Ovary (tissue), 9 donors: Measurements from ENCODE around the gene ILKAP. TPM values are rescaled to one million over a fixed set of nuclear protein-coding genes. Genes with fewer than 3 reads are reported as not detected.

Experiments
- DNase-seq, 5 donors: peaks; one replicate each; pipeline ENCODE4 v3.0.0-alpha.2; 2019 to 2020
- H3K27ac ChIP-seq, 2 donors: fragments of 200-600 bp; one replicate each; pipeline versions ENCODE4 v1.5.1 to v1.8.0; 2019 to 2022
- H3K27me3 ChIP-seq: fragments of 200-600 bp; one replicate; pipeline ENCODE4 v1.8.0; 2022
- H3K36me3 ChIP-seq: fragments of 200-600 bp; sonication (generic); one replicate; pipeline ENCODE4 v1.5.1; 2019
- H3K4me1 ChIP-seq: one replicate; pipeline ENCODE4 v1.8.1; 2013; ENCODE audit warnings: mild to moderate bottlenecking, moderate library complexity; ENCODE audit not compliant: insufficient read depth
- H3K4me3 ChIP-seq: fragments of 200-600 bp; sonication (generic); one replicate; pipeline ENCODE4 v1.5.1; 2017
- H3K9me3 ChIP-seq, 2 donors: fragments of 200-600 bp in 1 of 2; sonication (generic) in 1 of 2; one replicate each; pipeline versions ENCODE4 v1.5.1 to v1.8.1; 2013 to 2019; ENCODE audit warnings: mild to moderate bottlenecking in 1 of 2, moderate library complexity in 1 of 2
- CTCF ChIP-seq, 3 donors: fragments of 450-650 bp in 2 of 3; fragments of 200-600 bp in 1 of 3; IDR thresholded peaks; one replicate each; pipeline versions ENCODE4 v1.5.1 to v1.8.0; 2016 to 2022; ENCODE audit warnings: antibody characterized with exemption in 3 of 3, mild to moderate bottlenecking in 1 of 3
- EP300 ChIP-seq: sonication (generic); formaldehyde crosslinking; IDR thresholded peaks from one replicate; pipeline ENCODE4 v1.6.1; 2017; ENCODE audit warnings: antibody characterized with exemption
- POLR2A ChIP-seq: fragments of 450-650 bp; IDR thresholded peaks from one replicate; pipeline ENCODE4 v1.6.1; 2017; ENCODE audit warnings: antibody characterized with exemption, mild to moderate bottlenecking, moderate library complexity
- WGBS, 3 donors: extraction: QIAGEN DNeasy Blood & Tissue Kit in 1 of 3; methylation state at CpG; one replicate each; pipeline versions ENCODE4 v1.1.5 to v1.1.7; 2013 to 2017; 5-methylcytosine and 5-hydroxymethylcytosine counted together
- intact Hi-C, 4 donors: fragments of 100-400 bp; cut with DNase I; formaldehyde crosslinking; loops; one replicate each; pipeline versions ENCODE4 v1.11.0 to v1.15.1; 2022 to 2023
- polyA plus RNA-seq, 2 donors: library from polyadenylated mRNA; stranded (reverse); fragments of 200-250 nt in 1 of 2; fragments of 350-450 nt in 1 of 2; fragmentation: Illumina TruSeq in 1 of 2; extraction: RNeasy Lipid Tissue Mini Kit (QIAGEN cat#74804) in 1 of 2; gene quantifications; one replicate each; pipeline ENCODE4 v1.2.3, GENCODE V29; 2013 to 2014
- total RNA-seq, 7 donors: library from RNA; depleted of rRNA in 2 of 7; stranded (reverse); fragments of >200 nt in 2 of 7; fragmentation: NEBNext Ultra II Directional in 3 of 7; extraction: Animal tissue kit (Norgen Biotek cat#: 25700) in 3 of 7; gene quantifications; one replicate each; pipeline versions ENCODE4 v1.1.0 to v1.2.4, GENCODE V29; 2016 to 2023
- donor health status: DM: no; HTN: no; CAD: no; lungs with moderate emphysema.
- donor health status: DM: no; HTN: no; CAD: no.
- donor health status: Bipolar disorder and iron deficiency.
- donor health status: DM: yes; HTN: yes; CAD: no.
- donor health status: DM: no; HTN: no; CAD: no.
- donor health status: DM: yes; HTN: yes; CAD: no.

The ILKAP gene
- total and polyA plus RNA-seq, 9 donors = 28.4 to 54.9 (median 38.9) TPM

- Histone ChIP-seq H3K27ac (no peak overlapping the region), H3K27me3 (no peaks in the 10 kb centered on the region), H3K9me3 (no peaks in the 10 kb centered on the region), H3K36me3 (no peaks in the 10 kb centered on the region), H3K4me3 (no peak overlapping the region), H3K4me1 (peaks cover 9% of the 10 kb centered on the region)
- TF ChIP-seq CTCF (IDR thresholded peaks at IDR 0.05) (no peak), POLR2A (no peak), EP300 (no peak)
- WGBS, 3 donors = 62 to 73% (median 65%) methylated on average over 15 of the region's 15 CpGs
- intact Hi-C loops = no loop called here
- DNase-seq = peak in 2 of 5 donors; percentile 10 to 24
Measured at GRCh38 chr2:238162846-238163441, 40.6 kb downstream of the ILKAP start.

GRCh38 chr2:238162251-238162845 lies 41.1 kb downstream of the ILKAP start:
- intact Hi-C loops = no loop called here
- Histone ChIP-seq H3K36me3 (no peaks in the 10 kb centered on the region), H3K27me3 (no peaks in the 10 kb centered on the region), H3K9me3 (no peaks in the 10 kb centered on the region), H3K4me1 (peaks cover 9% of the 10 kb centered on the region), H3K27ac (no peak overlapping the region), H3K4me3 (no peak overlapping the region)
- TF ChIP-seq POLR2A = no peak
- no peak for TF ChIP-seq EP300
- TF ChIP-seq CTCF (IDR thresholded peaks at IDR 0.05) = no peak
- WGBS, 3 donors = 82 to 86% (median 84%) methylated on average over 12 to 14 of the region's 14 CpGs
- DNase-seq = peak in 2 of 5 donors; percentile 7 to 28

GRCh38 chr2:238161291-238162051 lies 42.0 kb downstream of the ILKAP start:
- H3K36me3 ChIP-seq = no peaks in the 10 kb centered on the region
- H3K9me3 ChIP-seq = no peaks in the 10 kb centered on the region
- intact Hi-C loops = no loop called here
- WGBS, 3 donors = 83 to 85% (median 84%) methylated on average over 21 of the region's 21 CpGs
- H3K27ac ChIP-seq = no peak overlapping the region
- no peak overlapping the region for H3K4me3 ChIP-seq
- peaks cover 2% of the 10 kb centered on the region for H3K4me1 ChIP-seq
- TF ChIP-seq EP300 = no peak
- TF ChIP-seq POLR2A = no peak
- TF ChIP-seq CTCF (IDR thresholded peaks at IDR 0.05) = no peak
- H3K27me3 ChIP-seq = no peaks in the 10 kb centered on the region
- DNase-seq = peak in 2 of 5 donors; percentile 8 to 28

GRCh38 chr2:238160206-238161129 lies 43.0 kb downstream of the ILKAP start:
- 50 to 65% (median 61%) methylated on average over 23 of the region's 23 CpGs for WGBS, 3 donors
- no peaks in the 10 kb centered on the region for H3K4me1 ChIP-seq
- no peaks in the 10 kb centered on the region for H3K27me3 ChIP-seq
- intact Hi-C loops = no loop called here
- H3K4me3 ChIP-seq = no peak overlapping the region
- DNase-seq = peak in 2 of 5 donors; percentile 16 to 31
- H3K36me3 ChIP-seq = no peaks in the 10 kb centered on the region
- H3K27ac ChIP-seq = no peak overlapping the region
- no peaks in the 10 kb centered on the region for H3K9me3 ChIP-seq
- TF ChIP-seq POLR2A (no peak), CTCF (IDR thresholded peaks at IDR 0.05) (no peak), EP300 (no peak)
